GM18909 (cell line): Measurements from ENCODE around the gene PEMT.
A peak's percentile ranks its signal among the peaks of the same experiment; 100 is the strongest.

ENCODE experiments used
- ATAC-seq: cut with Tn5 transposase; IDR thresholded peaks from one replicate; pipeline ENCODE4 v1.9.1; 2021; ENCODE audit warnings: mild to moderate bottlenecking; ENCODE audit not compliant: unreplicated experiment, poor library complexity

Gene PEMT

GRCh38 chr17:17605729-17606088 is 14.2 kb upstream of the PEMT start:
- ATAC-seq: no peak

DNA sequence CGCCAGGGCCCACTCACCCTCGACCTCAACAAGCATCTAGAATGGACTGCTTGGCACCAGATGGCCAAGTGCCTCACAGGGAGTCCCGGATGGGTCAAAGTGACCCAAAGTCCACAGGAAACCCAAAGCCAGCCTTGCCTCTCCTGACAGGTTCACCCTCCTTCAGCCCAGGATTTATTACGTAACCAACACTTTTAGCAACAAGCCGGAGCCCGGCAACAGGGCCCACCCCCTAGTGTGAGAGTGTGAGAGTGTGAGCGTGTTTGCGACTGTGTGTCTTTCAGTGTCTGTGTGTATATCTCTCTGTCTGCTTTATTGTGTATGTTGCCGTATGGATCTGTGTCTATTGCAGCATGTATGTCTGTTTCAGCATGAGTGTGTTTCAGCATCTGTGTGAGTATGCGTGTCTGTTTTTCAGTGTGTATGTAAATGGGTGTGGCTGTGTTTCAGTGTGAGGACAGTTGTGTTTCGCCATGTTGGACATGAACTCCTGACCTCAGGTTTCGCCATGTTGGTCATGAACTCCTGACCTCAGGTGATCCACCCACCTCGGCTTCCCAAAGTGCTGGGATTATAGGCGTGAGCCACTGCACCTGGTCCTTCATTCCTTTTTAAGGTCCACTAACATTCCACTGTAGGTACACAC is 13.7 kb upstream of the PEMT start:
- ATAC-seq: no peak

- no peak for ATAC-seq
Measured at GRCh38 chr17:17603895-17604225, 12.4 kb upstream of the PEMT start.

- ATAC-seq: no peak
Measured at GRCh38 chr17:17603178-17603894, 11.8 kb upstream of the PEMT start.

DNA sequence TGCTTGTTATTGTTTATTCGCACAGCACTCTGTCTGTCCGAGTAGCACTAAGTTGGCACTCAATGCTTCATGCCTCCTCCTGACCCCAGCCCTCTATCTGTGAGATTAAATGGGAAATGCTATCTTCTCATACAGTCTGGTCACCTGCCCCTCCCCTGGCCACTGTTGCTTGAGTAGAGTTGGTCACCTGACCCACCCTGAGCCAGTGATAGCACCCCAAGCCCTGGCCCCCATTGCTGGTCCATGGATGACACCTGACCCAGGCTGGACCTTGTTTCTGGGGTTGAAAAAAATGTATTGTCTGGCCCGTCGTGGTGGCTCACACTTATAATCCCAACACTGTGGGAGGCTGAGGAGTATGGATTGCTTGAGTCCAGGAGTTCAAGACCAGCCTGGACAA is 8.5 kb upstream of the PEMT start:
- no peak for ATAC-seq

DNA sequence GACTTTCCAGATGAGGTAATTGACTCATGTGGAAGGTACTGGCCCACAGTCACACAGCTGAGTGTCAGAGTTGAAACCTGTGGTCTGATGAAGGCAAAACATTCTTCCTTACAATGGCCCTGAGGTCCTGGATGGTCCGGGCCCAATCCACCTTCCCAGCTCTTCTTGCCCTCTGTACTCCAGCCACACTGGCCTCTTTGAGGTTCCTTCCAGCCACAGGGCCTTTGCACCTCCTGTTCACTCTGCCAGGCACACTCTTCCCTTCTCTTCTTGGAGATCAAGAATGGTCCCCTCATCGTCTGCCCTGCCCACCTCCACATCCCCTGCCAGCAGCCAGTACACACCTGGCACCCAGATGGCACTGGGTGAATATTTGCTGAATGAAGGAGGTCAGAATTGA is 6.5 kb upstream of the PEMT start:
- no peak for ATAC-seq

GRCh38 chr17:17595755-17596154 is 4.2 kb upstream of the PEMT start:
- no peak for ATAC-seq

DNA sequence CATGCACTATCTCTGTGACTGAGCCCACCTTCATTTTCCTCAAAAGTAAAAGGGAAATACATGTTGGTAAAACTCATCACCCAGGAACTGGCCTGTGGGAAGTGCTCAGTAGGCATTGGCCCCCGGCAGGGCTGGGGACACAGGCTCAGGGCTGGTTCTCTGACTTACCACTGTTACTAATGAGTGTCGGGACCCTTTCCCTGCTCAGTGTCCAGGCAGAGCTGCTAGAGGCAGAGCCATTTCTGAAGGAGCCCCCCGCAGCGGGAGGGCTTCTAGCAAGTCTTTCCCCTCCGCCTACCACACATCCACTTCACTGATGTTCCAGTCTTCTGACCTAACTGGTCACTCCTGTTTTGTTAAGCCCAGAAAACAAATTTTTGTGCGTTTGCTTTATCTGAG is 1.7 kb upstream of the PEMT start:
- ATAC-seq: no peak

DNA sequence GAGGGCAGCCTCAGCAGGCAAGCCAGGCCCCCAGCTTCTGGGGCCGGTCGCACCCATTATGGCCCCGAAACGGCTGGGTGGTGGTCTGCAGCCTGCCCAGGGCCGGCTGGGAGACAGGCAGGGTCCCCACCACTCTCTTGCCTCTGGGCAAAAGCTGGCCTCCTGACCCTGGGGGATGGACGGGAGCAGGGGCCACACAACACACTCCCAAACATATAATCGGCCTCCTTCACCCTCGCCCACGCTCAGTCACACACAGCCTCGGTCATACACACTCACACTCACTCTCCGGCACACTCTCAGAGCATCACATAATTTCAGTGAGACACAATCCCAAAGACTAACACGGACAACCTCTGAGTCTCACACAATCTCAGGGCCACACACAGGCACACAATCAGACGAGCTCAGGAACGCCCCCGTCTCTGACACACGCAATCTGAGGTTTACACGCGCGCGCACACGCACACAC is 589 bp downstream of the PEMT start:
- ATAC-seq: peak; percentile 10

DNA sequence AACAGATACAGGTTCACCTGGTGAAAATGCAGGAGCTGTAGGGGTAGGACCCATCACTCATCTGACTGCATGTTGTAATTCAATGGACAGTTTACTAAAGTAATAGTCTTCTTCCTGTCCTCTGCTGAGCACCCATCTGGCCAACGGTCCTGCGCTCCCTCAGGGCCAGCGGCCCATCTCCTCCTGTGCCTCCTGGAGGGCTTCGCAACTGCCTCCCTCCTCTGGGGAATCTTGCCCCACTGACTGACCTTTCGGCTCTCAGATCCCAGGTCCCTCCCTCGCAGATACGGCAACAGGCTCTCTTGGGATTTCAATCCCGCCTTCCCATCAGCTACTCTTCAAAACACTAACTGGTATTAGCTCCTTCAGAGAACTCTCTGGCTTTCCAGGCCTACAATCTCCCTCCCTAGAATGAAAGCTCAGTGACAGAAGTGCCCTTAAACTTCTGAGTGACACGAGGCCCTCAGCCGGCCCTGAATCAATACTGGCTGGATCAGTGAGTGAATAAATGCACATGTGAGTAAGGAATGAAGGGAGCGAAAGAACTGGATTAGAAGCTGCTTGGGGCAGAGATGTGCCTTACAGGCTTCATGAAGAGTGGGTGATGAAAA is 1.3 kb downstream of the PEMT start:
- ATAC-seq: no peak

GRCh38 chr17:17587614-17588337 is 3.7 kb downstream of the PEMT start:
- ATAC-seq: no peak

DNA sequence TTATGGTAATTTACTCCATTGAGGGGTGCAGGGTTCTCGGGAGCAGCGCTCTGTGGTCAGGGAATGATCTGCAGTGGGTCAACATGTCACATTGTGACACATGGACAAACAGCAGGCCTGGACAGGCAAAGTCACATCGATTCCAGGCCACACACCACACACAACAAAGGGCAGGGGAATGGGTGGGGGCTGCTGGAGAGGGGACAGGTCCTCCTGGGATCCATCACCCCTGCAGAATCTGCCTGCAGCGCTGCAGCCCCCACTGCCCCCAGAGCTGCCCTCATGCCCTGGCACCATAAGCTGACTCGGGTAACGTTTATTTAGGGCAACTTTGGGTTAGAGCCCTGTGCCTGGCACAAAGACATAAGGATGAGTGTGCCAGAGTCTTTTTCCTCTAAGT is 9.1 kb downstream of the PEMT start:
- ATAC-seq: no peak

GRCh38 chr17:17581509-17581908 is 10.0 kb downstream of the PEMT start:
- no peak for ATAC-seq

- ATAC-seq: no peak
Measured at GRCh38 chr17:17580662-17581470, 10.6 kb downstream of the PEMT start.

DNA sequence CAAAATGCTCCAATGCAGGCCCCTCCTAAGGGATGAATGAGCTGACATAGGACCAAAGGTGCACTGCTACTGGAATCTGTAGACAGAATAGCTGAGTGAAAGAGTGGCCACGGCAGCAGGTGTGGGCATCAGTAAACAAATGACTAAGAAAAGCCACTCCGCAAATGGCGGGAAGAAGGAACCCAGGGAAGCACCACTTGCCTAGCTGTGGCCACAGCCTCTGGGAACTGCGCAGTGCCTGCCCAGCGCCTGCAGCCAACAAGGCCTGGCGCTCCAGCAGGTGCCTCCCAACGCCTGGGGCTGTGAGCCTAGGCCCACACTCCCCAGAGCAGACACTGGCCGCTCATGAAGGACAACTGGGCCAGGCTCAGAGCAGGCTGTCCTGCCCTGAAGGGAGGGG is 11.8 kb downstream of the PEMT start:
- ATAC-seq: no peak

- no peak for ATAC-seq
Measured at GRCh38 chr17:17577373-17577772, 14.1 kb downstream of the PEMT start.

- no peak for ATAC-seq
Measured at GRCh38 chr17:17576772-17577234, 14.7 kb downstream of the PEMT start.

DNA sequence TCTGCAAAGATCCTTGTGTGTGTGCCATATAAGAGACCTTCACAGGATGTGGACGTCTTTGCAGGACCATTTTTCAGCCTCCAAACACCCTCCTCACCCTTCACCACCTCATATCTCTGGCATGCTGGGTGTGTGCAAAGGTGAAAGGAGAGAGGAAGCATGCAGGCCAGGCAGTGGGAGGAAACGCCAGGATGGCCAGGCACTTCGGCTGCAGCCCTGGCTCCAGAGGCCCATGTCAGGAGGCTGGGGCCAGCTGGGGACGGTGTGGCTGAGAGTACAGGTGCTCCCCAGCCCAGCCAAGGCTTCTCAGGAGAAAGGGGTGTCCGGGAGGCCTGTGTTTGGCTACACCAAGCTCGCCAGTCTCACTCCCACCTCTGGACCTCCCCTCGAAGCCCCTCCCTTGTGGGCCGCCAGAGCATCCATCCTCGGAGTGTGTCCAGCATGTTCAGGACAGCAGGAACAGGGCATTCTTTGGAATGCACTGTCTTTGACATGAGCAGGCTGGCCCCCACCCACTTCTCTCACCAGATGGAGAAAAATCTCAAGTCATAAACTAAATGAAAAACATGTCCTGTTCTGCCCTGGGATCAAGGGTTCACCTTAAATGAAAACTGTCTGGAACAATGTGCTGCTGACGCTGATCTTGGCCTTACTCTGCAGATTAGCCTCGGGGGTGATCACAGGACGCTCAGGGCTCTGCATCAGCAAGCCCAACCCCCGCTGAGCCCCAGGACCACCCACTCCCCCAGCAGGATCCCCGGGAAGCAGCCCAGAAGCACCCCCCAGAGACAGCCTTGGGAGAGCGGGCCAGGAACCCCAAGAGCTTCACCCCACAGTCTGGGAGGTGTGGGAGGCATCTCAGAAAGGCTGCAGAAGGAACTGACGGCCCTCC is 15.9 kb downstream of the PEMT start:
- no peak for ATAC-seq

DNA sequence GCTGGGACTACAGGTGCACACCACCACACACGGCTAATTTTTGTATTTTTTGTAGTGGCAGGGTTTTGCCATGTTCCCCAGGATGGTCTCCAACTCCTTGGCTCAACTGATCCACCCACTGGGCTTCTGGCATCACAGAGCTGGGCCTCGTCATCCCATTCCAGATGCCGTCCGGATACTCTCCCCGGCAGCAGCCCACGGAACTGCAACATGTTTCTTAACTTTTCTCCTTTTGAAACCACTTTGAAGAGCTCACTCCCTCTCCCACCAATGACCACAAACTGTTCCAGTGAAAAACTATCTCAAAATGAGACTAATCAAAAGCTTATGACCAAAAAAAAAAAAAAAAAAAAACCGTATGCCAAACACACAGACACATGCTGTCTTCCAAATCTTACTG is 17.6 kb downstream of the PEMT start:
- no peak for ATAC-seq
